ENCODE results near the gene FNDC3A. TPM values are rescaled to one million over a fixed set of nuclear protein-coding genes. Genes with fewer than 3 reads are reported as not detected.

The FNDC3A gene
- total RNA-seq, 2 donors from 2014 or later, result 53.7 to 62.8 TPM

- Histone ChIP-seq H3K9me3 (no peaks in the 10 kb centered on the region), H3K4me1 (peaks cover 4% of the 10 kb centered on the region), H3K27ac (no peak overlapping the region), H3K27me3 (no peaks in the 10 kb centered on the region), H3K4me3 (no peak overlapping the region), H3K36me3 (replicated peaks in 1 of 2; ENCODE audit: insufficient read depth in 1 of 2, low read depth in 2 of 2) (no peaks in the 10 kb centered on the region)
- WGBS, 2 donors, result 91 to 97% methylated on average over 2 of the region's 2 CpGs
- DNase-seq, result no peak
- intact Hi-C loops (cut with DNase I), result no loop called here
- no peak for ATAC-seq
- TF ChIP-seq POLR2A (IDR thresholded peaks at IDR 0.05), result no peak
- TF ChIP-seq, protein P1, sequence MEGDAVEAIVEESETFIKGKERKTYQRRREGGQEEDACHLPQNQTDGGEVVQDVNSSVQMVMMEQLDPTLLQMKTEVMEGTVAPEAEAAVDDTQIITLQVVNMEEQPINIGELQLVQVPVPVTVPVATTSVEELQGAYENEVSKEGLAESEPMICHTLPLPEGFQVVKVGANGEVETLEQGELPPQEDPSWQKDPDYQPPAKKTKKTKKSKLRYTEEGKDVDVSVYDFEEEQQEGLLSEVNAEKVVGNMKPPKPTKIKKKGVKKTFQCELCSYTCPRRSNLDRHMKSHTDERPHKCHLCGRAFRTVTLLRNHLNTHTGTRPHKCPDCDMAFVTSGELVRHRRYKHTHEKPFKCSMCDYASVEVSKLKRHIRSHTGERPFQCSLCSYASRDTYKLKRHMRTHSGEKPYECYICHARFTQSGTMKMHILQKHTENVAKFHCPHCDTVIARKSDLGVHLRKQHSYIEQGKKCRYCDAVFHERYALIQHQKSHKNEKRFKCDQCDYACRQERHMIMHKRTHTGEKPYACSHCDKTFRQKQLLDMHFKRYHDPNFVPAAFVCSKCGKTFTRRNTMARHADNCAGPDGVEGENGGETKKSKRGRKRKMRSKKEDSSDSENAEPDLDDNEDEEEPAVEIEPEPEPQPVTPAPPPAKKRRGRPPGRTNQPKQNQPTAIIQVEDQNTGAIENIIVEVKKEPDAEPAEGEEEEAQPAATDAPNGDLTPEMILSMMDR (IDR thresholded peaks at IDR 0.05), result no peak
Observed at GRCh38 chr13:49020940-49021553, 45.3 kb downstream of the FNDC3A start.

- H3K36me3 ChIP-seq (replicated peaks in 1 of 2; ENCODE audit: insufficient read depth in 1 of 2, low read depth in 2 of 2), result no peaks in the 10 kb centered on the region
- no peak overlapping the region for H3K4me3 ChIP-seq
- H3K9me3 ChIP-seq, result no peaks in the 10 kb centered on the region
- ATAC-seq (no peak), DNase-seq (no peak)
- 92 to 100% methylated on average over 1 of the region's 1 CpG for WGBS, 2 donors
- peaks cover 4% of the 10 kb centered on the region for H3K4me1 ChIP-seq
- intact Hi-C loops (cut with DNase I), result no loop called here
- no peak for TF ChIP-seq POLR2A (IDR thresholded peaks at IDR 0.05)
- TF ChIP-seq, protein P1 (IDR thresholded peaks at IDR 0.05), result no peak
- no peak overlapping the region for H3K27ac ChIP-seq
- no peaks in the 10 kb centered on the region for H3K27me3 ChIP-seq
Observed at GRCh38 chr13:49021953-49022352, 46.2 kb downstream of the FNDC3A start.

DNA sequence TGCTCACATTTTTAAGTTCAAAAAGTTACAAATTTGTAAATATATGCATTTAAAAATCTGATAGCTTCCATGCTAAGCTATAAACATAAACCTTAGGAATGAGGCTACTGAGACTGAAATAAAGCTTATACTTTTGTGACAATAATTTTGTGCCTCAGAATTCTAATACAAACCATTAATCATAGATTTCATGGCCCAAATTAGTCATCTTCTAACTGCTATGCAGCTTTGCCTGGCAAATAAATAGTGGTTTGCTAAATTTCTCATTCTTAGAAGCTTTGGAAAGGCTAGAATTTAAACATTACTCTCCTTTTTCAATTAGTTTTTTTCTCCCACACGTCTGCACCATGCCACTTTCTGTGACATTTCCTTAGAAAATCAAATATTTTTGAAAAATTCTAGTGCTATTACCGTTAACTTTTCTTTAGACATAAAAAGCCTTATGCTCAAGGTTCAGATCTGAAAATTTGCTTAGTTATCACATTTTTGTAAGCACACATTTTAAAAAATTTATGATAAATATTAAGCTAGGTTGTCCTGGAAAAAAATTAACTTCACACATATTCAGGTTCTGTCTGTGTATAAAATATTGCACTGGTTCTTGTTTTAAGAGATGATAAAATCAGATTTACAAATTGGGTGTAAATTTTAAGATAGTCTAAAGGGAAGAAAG lies 46.9 kb downstream of the FNDC3A start:
- no peaks in the 10 kb centered on the region for H3K9me3 ChIP-seq
- no peak for ATAC-seq
- no peaks in the 10 kb centered on the region for H3K27me3 ChIP-seq
- no peaks in the 10 kb centered on the region for H3K36me3 ChIP-seq (replicated peaks in 1 of 2; ENCODE audit: insufficient read depth in 1 of 2, low read depth in 2 of 2)
- TF ChIP-seq POLR2A (IDR thresholded peaks at IDR 0.05), result no peak
- TF ChIP-seq, protein P1 (IDR thresholded peaks at IDR 0.05), result no peak
- no peak overlapping the region for H3K27ac ChIP-seq
- DNase-seq, result no peak
- intact Hi-C loops (cut with DNase I), result no loop called here
- WGBS, 2 donors, result 73 to 75% methylated on average over 2 of the region's 2 CpGs
- H3K4me3 ChIP-seq, result no peak overlapping the region
- peaks cover 4% of the 10 kb centered on the region for H3K4me1 ChIP-seq

DNA sequence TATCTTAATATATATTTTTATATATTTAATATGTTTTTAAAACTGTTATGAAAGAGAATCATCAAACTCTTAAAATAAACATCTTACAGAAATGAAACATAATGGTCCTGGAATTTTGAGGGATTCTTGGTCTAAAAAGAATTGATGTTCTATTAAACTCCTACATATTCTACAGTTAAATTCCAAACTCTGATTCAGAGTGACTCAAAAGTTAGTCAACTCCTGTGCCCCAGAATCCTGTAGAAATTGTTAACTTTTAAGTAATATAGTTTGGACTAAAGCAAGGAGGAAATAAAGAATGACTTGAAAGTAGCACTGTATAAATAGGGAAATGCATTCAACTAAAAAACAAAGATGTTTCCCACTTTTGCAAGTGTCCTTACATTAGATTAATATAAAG lies 47.7 kb downstream of the FNDC3A start:
- no peak for DNase-seq
- peaks cover 4% of the 10 kb centered on the region for H3K4me1 ChIP-seq
- no peak overlapping the region for H3K27ac ChIP-seq
- H3K4me3 ChIP-seq, result no peak overlapping the region
- TF ChIP-seq POLR2A (IDR thresholded peaks at IDR 0.05), result no peak
- TF ChIP-seq, protein P1 (IDR thresholded peaks at IDR 0.05), result no peak
- H3K9me3 ChIP-seq, result no peaks in the 10 kb centered on the region
- intact Hi-C loops (cut with DNase I), result no loop called here
- no peaks in the 10 kb centered on the region for H3K27me3 ChIP-seq
- ATAC-seq, result no peak
- H3K36me3 ChIP-seq (replicated peaks in 1 of 2; ENCODE audit: insufficient read depth in 1 of 2, low read depth in 2 of 2), result no peaks in the 10 kb centered on the region

- Histone ChIP-seq H3K4me3 (no peak overlapping the region), H3K9me3 (no peaks in the 10 kb centered on the region), H3K4me1 (no peaks in the 10 kb centered on the region), H3K36me3 (replicated peaks in 1 of 2; ENCODE audit: insufficient read depth in 1 of 2, low read depth in 2 of 2) (no peaks in the 10 kb centered on the region), H3K27me3 (no peaks in the 10 kb centered on the region), H3K27ac (no peak overlapping the region)
- intact Hi-C loops (cut with DNase I), result no loop called here
- 0 to 96% methylated on average over 1 of the region's 1 CpG for WGBS, 2 donors
- DNase-seq (no peak), ATAC-seq (no peak)
- TF ChIP-seq, protein P1 (IDR thresholded peaks at IDR 0.05), result no peak
- no peak for TF ChIP-seq POLR2A (IDR thresholded peaks at IDR 0.05)
Observed at GRCh38 chr13:49026851-49027250, 51.1 kb downstream of the FNDC3A start.
